ENCODE results near the gene VILL.

GRCh38 chr3:37994639-37994972 lies 4.0 kb downstream of the VILL start:
- TF ChIP-seq CTCF (IDR thresholded peaks at IDR 0.05) (no peak), POLR2A (IDR thresholded peaks at IDR 0.05) (no peak)
